Neural progenitor cell (in vitro differentiated cells): ENCODE data around the gene PROZ.

Experiments used
- CTCF ChIP-seq: fragments of 200-600 bp; sonication (generic); IDR thresholded peaks from 2 replicates; pipeline ENCODE4 v1.5.1; 2017; ENCODE audit warnings: antibody characterized with exemption, mild to moderate bottlenecking
- EZH2 ChIP-seq: fragments of 200-600 bp; sonication (generic); IDR thresholded peaks from 2 replicates; pipeline ENCODE4 v1.6.1; 2017; ENCODE audit warnings: antibody characterized with exemption, mild to moderate bottlenecking, moderate library complexity
- EZH2phosphoT487 ChIP-seq: fragments of 200-600 bp; sonication (generic); IDR thresholded peaks from 2 replicates; pipeline ENCODE4 v1.6.1; 2017; ENCODE audit warnings: antibody characterized with exemption

DNA sequence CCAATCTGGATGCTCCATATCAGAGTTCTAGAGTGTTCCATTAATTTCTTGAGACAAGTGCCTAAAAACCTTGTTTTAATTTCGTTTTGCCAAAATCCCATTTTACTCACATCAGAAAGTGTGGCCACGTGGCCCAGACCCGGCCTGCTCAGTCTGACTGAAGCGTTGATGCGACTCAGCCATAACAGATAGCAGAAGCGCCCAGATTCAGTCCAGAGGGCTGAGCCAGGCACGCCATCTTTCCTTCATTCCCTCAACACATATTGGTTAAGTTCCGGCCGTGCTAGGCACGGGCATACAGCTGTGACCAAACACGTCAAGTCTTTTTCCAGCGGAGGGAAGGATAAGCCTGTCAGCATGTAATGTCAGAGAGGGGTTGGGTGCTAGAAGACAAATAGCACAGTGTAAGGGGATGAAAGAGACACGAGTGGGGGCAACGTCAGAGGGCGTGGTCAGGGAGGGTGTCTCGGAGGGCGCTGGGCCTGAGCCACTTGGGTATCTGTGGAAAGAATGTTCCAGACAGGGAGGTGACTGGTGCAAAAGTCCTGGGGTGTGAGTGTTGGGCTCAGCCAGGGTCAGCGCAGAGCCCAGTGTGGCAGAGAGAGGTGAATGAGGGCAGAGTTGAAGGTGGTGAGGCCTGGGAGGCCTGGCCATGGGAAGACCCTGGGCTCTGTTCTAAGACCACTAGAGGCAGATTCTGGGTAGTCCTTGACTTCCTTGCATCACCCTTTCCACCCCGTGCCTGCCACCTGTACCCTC, 32.8 kb upstream of the PROZ start:
- TF ChIP-seq EZH2phosphoT487, result no peak
- TF ChIP-seq CTCF, result no peak
- TF ChIP-seq EZH2, result no peak
